WERI-Rb-1 (cell line): Measurements from ENCODE around the gene WWOX.
"Not testable (repeated sequence)": the region's sequence is repeated elsewhere in the genome, so short reads cannot be mapped to it uniquely, and the experiment has no call there.

Source experiments
- DNase-seq: peaks from one replicate; pipeline ENCODE4 v3.0.0-alpha.2; 2020
- H3K27ac ChIP-seq: fragments of 250-450 bp; sonication (Bioruptor Pico); 2 replicates; pipeline ENCODE4 v1.5.1; 2020; ENCODE audit warnings: mild to moderate bottlenecking, moderate library complexity
- H3K27me3 ChIP-seq: fragments of 250-450 bp; sonication (Bioruptor Pico); 2 replicates; pipeline ENCODE4 v1.5.1; 2021; ENCODE audit warnings: mild to moderate bottlenecking, low read depth, moderate library complexity; ENCODE audit not compliant: insufficient read depth, severe bottlenecking
- H3K36me3 ChIP-seq: fragments of 250-450 bp; sonication (Bioruptor Pico); 2 replicates; pipeline ENCODE4 v1.5.1; 2020; ENCODE audit warnings: mild to moderate bottlenecking, moderate library complexity
- H3K4me3 ChIP-seq: 2 replicates; pipeline ENCODE4 v1.5.1; 2011; ENCODE audit warnings: low read depth, mild to moderate bottlenecking, control low read depth, low read length
- H3K9me3 ChIP-seq: fragments of 250-450 bp; sonication (Bioruptor Pico); 2 replicates; pipeline ENCODE4 v1.5.1; 2021; ENCODE audit warnings: mild to moderate bottlenecking, moderate library complexity; ENCODE audit not compliant: severe bottlenecking
- TF ChIP-seq, protein P1 (sequence below): IDR thresholded peaks from 2 replicates; pipeline ENCODE4 v1.5.1; 2011; ENCODE audit warnings: low read depth, mild to moderate bottlenecking, control low read depth, inconsistent platforms, low read length

Gene WWOX

DNA sequence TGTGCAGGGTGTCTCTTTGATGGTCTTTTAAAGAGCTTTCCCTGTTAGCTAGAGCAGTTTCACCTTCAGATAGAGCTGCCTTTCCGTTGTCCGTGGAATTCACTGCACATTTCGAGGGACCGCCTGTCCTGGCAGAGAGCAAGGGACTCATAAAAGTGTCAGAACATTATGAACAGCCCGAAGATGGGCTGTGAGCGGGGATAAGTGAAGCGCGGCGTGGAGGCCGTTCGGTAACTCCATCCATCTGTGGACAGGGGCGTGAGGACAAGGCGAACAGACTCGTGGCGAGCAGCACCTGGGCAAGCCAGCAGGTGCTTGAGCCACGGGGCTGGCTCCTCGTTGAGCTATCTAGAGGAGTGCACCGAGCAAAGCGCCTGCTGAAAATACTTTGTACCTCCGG, 1129.9 kb downstream of the WWOX start:
- TF ChIP-seq, protein P1, sequence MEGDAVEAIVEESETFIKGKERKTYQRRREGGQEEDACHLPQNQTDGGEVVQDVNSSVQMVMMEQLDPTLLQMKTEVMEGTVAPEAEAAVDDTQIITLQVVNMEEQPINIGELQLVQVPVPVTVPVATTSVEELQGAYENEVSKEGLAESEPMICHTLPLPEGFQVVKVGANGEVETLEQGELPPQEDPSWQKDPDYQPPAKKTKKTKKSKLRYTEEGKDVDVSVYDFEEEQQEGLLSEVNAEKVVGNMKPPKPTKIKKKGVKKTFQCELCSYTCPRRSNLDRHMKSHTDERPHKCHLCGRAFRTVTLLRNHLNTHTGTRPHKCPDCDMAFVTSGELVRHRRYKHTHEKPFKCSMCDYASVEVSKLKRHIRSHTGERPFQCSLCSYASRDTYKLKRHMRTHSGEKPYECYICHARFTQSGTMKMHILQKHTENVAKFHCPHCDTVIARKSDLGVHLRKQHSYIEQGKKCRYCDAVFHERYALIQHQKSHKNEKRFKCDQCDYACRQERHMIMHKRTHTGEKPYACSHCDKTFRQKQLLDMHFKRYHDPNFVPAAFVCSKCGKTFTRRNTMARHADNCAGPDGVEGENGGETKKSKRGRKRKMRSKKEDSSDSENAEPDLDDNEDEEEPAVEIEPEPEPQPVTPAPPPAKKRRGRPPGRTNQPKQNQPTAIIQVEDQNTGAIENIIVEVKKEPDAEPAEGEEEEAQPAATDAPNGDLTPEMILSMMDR = no peak
- no peak for DNase-seq
- no peaks in the 10 kb centered on the region for H3K9me3 ChIP-seq
- H3K4me3 ChIP-seq = no peak overlapping the region
- no peaks in the 10 kb centered on the region for H3K36me3 ChIP-seq
- H3K27ac ChIP-seq = no peak overlapping the region
- peaks cover 58% of the 10 kb centered on the region for H3K27me3 ChIP-seq

DNA sequence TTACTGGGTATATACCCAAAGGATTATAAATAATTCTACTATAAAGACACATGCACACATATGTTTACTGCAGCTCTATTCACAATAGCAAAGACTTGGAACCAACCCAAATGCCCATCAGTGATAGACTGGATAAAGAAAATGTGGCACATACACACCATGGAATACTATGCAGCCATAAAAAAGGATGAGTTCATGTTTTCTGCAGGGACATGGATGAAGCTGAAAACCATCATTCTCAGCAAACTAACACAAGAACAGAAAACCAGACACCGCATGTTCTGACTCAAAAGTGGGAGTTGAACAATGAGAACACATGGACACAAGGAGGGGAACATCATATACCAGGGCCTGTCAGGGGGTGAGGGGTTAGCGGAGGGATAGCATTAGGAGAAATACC, 1146.2 kb downstream of the WWOX start:
- H3K36me3 ChIP-seq, H3K4me3 ChIP-seq, H3K9me3 ChIP-seq, DNase-seq, H3K27ac ChIP-seq: not testable (repeated sequence)
- H3K27me3 ChIP-seq = peaks cover 39% of the 10 kb centered on the region

DNA sequence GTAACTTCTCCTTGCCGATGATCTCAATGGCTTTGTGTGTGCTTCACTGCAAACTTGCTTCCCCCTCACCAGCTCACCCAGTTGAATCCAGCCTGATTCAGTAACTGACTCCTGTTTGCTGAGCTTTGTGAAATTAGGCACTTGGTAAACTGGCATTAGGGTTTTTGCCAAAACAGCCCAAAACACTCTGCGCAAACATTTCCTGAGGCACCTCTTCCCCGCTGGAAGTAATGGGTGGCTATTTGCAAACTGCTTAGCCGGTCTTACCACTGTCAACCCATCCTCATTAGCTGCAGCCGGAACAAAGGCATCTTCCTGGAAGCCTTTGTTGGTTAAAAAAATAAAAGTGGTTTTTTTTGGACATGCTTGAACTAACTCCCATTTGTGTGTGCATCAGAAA, 1147.9 kb downstream of the WWOX start:
- Histone ChIP-seq H3K4me3 (no peak overlapping the region), H3K27me3 (peaks cover 43% of the 10 kb centered on the region), H3K27ac (no peak overlapping the region), H3K9me3 (peaks cover 7% of the 10 kb centered on the region), H3K36me3 (no peaks in the 10 kb centered on the region)
- no peak for DNase-seq
- TF ChIP-seq, protein P1 = no peak

DNA sequence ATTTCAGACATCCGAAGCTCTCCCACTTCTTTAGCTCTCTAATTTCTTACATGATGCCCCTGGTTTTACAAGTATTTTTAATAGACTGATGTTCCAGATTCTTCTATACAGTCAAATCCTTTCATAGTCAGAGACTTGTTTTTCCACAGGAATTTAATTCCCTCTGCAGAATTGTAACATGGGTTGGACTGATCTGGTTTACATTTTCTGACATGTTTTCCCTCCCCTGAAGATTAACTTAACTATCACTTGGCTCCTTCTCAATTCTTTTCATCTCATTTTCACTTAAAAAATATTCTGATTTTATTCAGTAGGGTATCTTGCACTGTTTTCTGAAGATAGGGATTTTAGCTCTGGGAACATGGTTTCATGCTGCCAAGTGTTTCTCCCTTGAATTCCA, 1148.9 kb downstream of the WWOX start:
- H3K27ac ChIP-seq = no peak overlapping the region
- H3K9me3 ChIP-seq = peaks cover 7% of the 10 kb centered on the region
- TF ChIP-seq, protein P1 = no peak
- H3K36me3 ChIP-seq = no peaks in the 10 kb centered on the region
- H3K4me3 ChIP-seq = no peak overlapping the region
- peaks cover 43% of the 10 kb centered on the region for H3K27me3 ChIP-seq
- no peak for DNase-seq

DNA sequence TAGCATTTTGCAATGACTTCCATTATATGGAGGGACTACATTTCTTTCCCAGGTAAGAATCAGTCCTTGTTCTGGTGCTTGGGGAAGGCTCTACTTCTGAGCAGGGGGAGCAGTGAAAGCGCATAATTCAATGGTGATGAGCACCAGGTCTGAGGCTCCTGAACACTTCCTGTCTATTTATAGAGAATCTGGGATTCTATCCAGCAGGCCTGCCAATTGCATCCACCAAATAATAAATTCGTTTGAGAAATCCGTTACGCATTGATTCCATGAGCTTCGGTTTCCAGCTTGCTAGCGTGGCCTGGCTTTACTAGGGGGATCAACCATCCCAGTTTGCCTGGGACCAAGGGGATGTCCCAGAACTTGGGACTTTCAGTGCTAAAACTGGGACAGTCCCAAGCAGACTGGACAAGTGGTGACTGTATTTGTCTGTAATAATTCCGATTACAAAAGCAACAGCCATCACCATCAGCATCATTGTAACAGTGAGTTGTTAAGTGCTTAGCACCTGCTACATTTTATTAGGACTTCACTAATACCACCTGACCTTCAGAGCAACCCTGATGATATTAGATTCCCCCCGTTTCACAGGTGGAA, 1151.1 kb downstream of the WWOX start:
- no peak for DNase-seq
- Histone ChIP-seq H3K27ac (no peak overlapping the region), H3K9me3 (peaks cover 1% of the 10 kb centered on the region), H3K4me3 (no peak overlapping the region), H3K27me3 (peaks cover 62% of the 10 kb centered on the region), H3K36me3 (no peaks in the 10 kb centered on the region)
- TF ChIP-seq, protein P1 = no peak

DNA sequence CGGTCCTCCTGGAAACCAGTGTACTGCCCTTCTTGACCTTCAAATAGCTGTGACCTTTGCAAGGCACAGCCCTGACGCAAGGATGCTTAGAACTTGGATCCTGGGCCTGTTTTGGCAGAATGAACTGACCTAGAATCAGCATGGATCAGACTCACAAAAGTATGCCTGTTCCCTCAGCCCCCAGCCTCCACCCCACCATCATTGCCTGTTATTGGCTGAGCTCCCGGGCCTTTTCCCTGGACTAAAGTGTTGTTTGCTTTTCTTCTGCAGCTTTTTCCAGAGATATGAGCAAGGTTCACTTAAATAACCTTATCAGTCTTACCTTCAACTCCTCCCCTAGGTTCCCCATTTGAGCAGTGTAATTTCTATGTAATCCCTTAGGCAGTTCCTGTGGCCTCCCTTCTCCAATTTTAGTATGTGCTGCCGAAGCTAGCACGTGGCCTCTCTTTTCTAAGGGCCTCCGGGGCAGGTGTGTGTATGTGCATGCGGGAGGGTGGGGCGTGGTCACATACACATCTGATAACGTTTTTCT, 1153.7 kb downstream of the WWOX start:
- Histone ChIP-seq H3K36me3 (no peaks in the 10 kb centered on the region), H3K4me3 (no peak overlapping the region), H3K27ac (no peak overlapping the region), H3K9me3 (no peaks in the 10 kb centered on the region), H3K27me3 (peaks cover 63% of the 10 kb centered on the region)
- TF ChIP-seq, protein P1 = no peak
- no peak for DNase-seq
